ENCODE data around the gene PELO. TPM values are rescaled to one million over a fixed set of nuclear protein-coding genes. Genes with fewer than 3 reads are reported as not detected.

The PELO gene
- total RNA-seq, 1 donor from 2014 or later, result 18.4 TPM

- no peak for DNase-seq (ENCODE audit: low read depth, low spot score)
These were observed 40.1 kb downstream of the PELO start for GRCh38 chr5:52827815-52828214.

GRCh38 chr5:52829664-52830063 lies 41.9 kb downstream of the PELO start:
- DNase-seq (ENCODE audit: low read depth, low spot score), result no peak

- no peak for DNase-seq (ENCODE audit: low read depth, low spot score)
These were observed 42.9 kb downstream of the PELO start for GRCh38 chr5:52830650-52831049.

GRCh38 chr5:52831786-52832511 lies 44.2 kb downstream of the PELO start:
- no peak for DNase-seq (ENCODE audit: low read depth, low spot score)

GRCh38 chr5:52834320-52834719 lies 46.6 kb downstream of the PELO start:
- DNase-seq (ENCODE audit: low read depth, low spot score), result no peak

- DNase-seq (ENCODE audit: low read depth, low spot score), result no peak
These were observed 49.4 kb downstream of the PELO start for GRCh38 chr5:52837068-52837467.

Other genes starting within 250 kb of the PELO start
- gene ITGA1, start within 50 bp of the PELO start, total RNA-seq, result 2.2 and 5.2 TPM in 2 replicates
- gene ITGA2, start 201.4 kb downstream of the PELO start, total RNA-seq, result 107 and 108 TPM in 2 replicates

Data from pulmonary artery endothelial cell (primary cell).